ENCODE measurements around the gene GPRC5B.

Gene GPRC5B
- 0.18 to 3.3 (median 2.9) reads per million in 3 experiments for total RNA-seq

GRCh38 chr16:19884611-19885450, at the start of gene GPRC5B:
Gene GPRC5B (minus strand): TSS chr16:19884848. CDS start chr16:19872845, 12,003 bp downstream.
- peak; percentile 35 for DNase-seq

- no peak for DNase-seq
These were observed 49.1 kb upstream of the GPRC5B start for GRCh38 chr16:19933740-19934139.

- no peak for DNase-seq
These were observed 44.4 kb upstream of the GPRC5B start for GRCh38 chr16:19929062-19929511.

- DNase-seq, result no peak
These were observed 43.8 kb upstream of the GPRC5B start for GRCh38 chr16:19928432-19928831.

GRCh38 chr16:19926449-19927390, 42.1 kb upstream of the GPRC5B start:
- no peak for DNase-seq

GRCh38 chr16:19923396-19923795, 38.7 kb upstream of the GPRC5B start:
- no peak for DNase-seq

GRCh38 chr16:19919142-19919541, 34.5 kb upstream of the GPRC5B start:
- DNase-seq, result no peak

GRCh38 chr16:19916064-19916463, 31.4 kb upstream of the GPRC5B start:
- DNase-seq, result no peak

GRCh38 chr16:19914877-19915276, 30.2 kb upstream of the GPRC5B start:
- no peak for DNase-seq

- no peak for DNase-seq
These were observed 28.6 kb upstream of the GPRC5B start for GRCh38 chr16:19913340-19913645.

- DNase-seq, result no peak
These were observed 28.0 kb upstream of the GPRC5B start for GRCh38 chr16:19912455-19913339.

GRCh38 chr16:19911747-19912454, 27.3 kb upstream of the GPRC5B start:
- no peak for DNase-seq

GRCh38 chr16:19911204-19911603, 26.6 kb upstream of the GPRC5B start:
- no peak for DNase-seq

GRCh38 chr16:19909750-19910322, 25.2 kb upstream of the GPRC5B start:
- no peak for DNase-seq

GRCh38 chr16:19908921-19909320, 24.3 kb upstream of the GPRC5B start:
- DNase-seq, result no peak

- peak; percentile 50 for DNase-seq
These were observed 22.7 kb upstream of the GPRC5B start for GRCh38 chr16:19907161-19907992.

GRCh38 chr16:19901164-19901563, 16.5 kb upstream of the GPRC5B start:
- DNase-seq, result no peak

GRCh38 chr16:19899605-19899955, 14.9 kb upstream of the GPRC5B start:
- DNase-seq, result no peak

- peak; percentile 16 for DNase-seq
These were observed 14.4 kb upstream of the GPRC5B start for GRCh38 chr16:19898924-19899604.

- DNase-seq, result no peak
These were observed 13.5 kb upstream of the GPRC5B start for GRCh38 chr16:19898166-19898565.

All from central memory CD4-positive, alpha-beta T cell (primary cell).